Endothelial cell of umbilical vein (primary cell): ENCODE measurements around the gene NUDT15. TPM values are rescaled to one million over a fixed set of nuclear protein-coding genes. Genes with fewer than 3 reads are reported as not detected.

ENCODE experiments used
- BruUV-seq: library from RNA; stranded (reverse); fragments of 400-500 nt; replicated peaks from 2 replicates; lab custom pipeline; 2021; lab: Mats Ljungman, UMichigan
- CTCF ChIA-PET: fragments of 300-600, 350-600 bp; sonication (Branson Sonifier 250); formaldehyde crosslinking; loops from one replicate; lab custom pipeline; 2021; ENCODE audit warnings: antibody characterized with exemption, inconsistent platforms; lab: Charles Lee
- POLR2A ChIA-PET: fragments of 300-600, 350-600 bp; sonication (Branson Sonifier 250); formaldehyde crosslinking; loops from one replicate; lab custom pipeline; 2021; ENCODE audit warnings: antibody characterized with exemption, inconsistent platforms; lab: Charles Lee
- DNase-seq: peaks from one replicate; pipeline ENCODE4 v3.0.0-alpha.2; 2011; ENCODE audit warnings: low read depth, low spot score
- FAIRE-seq: peaks from 2 replicates; lab custom pipeline; 2011; peaks lifted over from hg19 to GRCh38; lab: Jason Lieb, UNC
- H2AFZ ChIP-seq: 2 replicates; pipeline ENCODE4 v1.6.0; 2012; ENCODE audit warnings: low read depth, low read length, control low read depth, inconsistent platforms
- H3K27ac ChIP-seq: 2 replicates; pipeline ENCODE4 v1.5.1; 2011; ENCODE audit warnings: low read depth, mild to moderate bottlenecking, control low read depth, low read length, moderate library complexity; ENCODE audit not compliant: insufficient read depth
- H3K27me3 ChIP-seq, 2 experiments: 2 replicates each; pipeline versions ENCODE4 v1.6.0 to v1.6.1; 2011; ENCODE audit warnings: low read length in 2 of 2, mixed read lengths in 1 of 2; ENCODE audit not compliant: control insufficient read depth in 2 of 2, insufficient read depth in 2 of 2
- H3K36me3 ChIP-seq, 2 experiments: 2 replicates in 1 of 2; 3 replicates in 1 of 2; pipeline ENCODE4 v1.5.1; 2011; ENCODE audit warnings: low read length in 2 of 2, mild to moderate bottlenecking in 1 of 2, moderate library complexity in 1 of 2; ENCODE audit not compliant: control insufficient read depth in 2 of 2, insufficient read depth in 2 of 2; ENCODE audit errors: extremely low read depth in 1 of 2
- H3K4me1 ChIP-seq: 3 replicates; pipeline ENCODE4 v1.5.1; 2011; ENCODE audit warnings: mild to moderate bottlenecking, low read length; ENCODE audit not compliant: control insufficient read depth, insufficient read depth; ENCODE audit errors: extremely low read depth
- H3K4me2 ChIP-seq: 2 replicates; pipeline ENCODE4 v1.6.1; 2011; ENCODE audit warnings: low read length, control low read depth, mixed read lengths; ENCODE audit not compliant: insufficient read depth
- H3K4me3 ChIP-seq, 3 experiments: fragments of 200-600 bp in 1 of 3; sonication (generic), shearing (Covaris generic) in 1 of 3; replicated peaks in 1 of 3; 2 replicates each; pipeline ENCODE4 v1.5.1; 2011 to 2016; ENCODE audit warnings: control low read depth in 3 of 3, low read length in 3 of 3, mild to moderate bottlenecking in 2 of 3, inconsistent platforms in 1 of 3, low read depth in 1 of 3, moderate library complexity in 1 of 3; ENCODE audit not compliant: insufficient read depth in 1 of 3
- H3K79me2 ChIP-seq: 2 replicates; pipeline ENCODE4 v1.6.0; 2012; ENCODE audit warnings: low read length, inconsistent platforms; ENCODE audit not compliant: control insufficient read depth, insufficient read depth
- H3K9ac ChIP-seq: replicated peaks from 2 replicates; pipeline ENCODE3; 2011; ENCODE audit warnings: low read length, control low read depth; ENCODE audit not compliant: insufficient read depth; ENCODE audit errors: extremely low read depth
- H3K9me1 ChIP-seq: replicated peaks from 3 replicates; pipeline ENCODE4 v1.6.0; 2011; ENCODE audit warnings: mild to moderate bottlenecking, low read length; ENCODE audit not compliant: control insufficient read depth, insufficient read depth; ENCODE audit errors: extremely low read depth
- H3K9me3 ChIP-seq: replicated peaks from 2 replicates; pipeline ENCODE4 v1.5.1; 2012; ENCODE audit warnings: low read length, inconsistent platforms; ENCODE audit not compliant: control insufficient read depth, insufficient read depth
- H4K20me1 ChIP-seq: replicated peaks from 2 replicates; pipeline ENCODE3; 2011; ENCODE audit warnings: mild to moderate bottlenecking, low read length; ENCODE audit not compliant: control insufficient read depth, insufficient read depth; ENCODE audit errors: extremely low read depth
- MAX ChIP-seq: IDR thresholded peaks from 2 replicates; pipeline ENCODE4 v1.6.1; 2011; ENCODE audit not compliant: insufficient read depth, insufficient read length
- POLR2AphosphoS5 ChIP-seq: IDR thresholded peaks from 2 replicates; pipeline ENCODE4 v1.6.1; 2012; ENCODE audit warnings: low read depth, mild to moderate bottlenecking, control low read depth, low read length, moderate library complexity; ENCODE audit not compliant: insufficient read depth
- dilution Hi-C: fragments of 300-500 bp; cut with MboI; formaldehyde crosslinking; loops from one replicate; pipeline ENCODE4 v1.15.0; 2019; ENCODE audit warnings: low sequenced_read_pairs; ENCODE audit not compliant: extremely low pct_ligation_motif_present
- intact Hi-C: fragments of 100-400 bp; cut with micrococcal nuclease; formaldehyde crosslinking; loops from one replicate; pipeline ENCODE4 v1.10.0; 2022
- polyA plus RNA-seq, 4 experiments: library from polyadenylated mRNA; depleted of rRNA in 3 of 4; stranded (reverse) in 3 of 4; unstranded in 1 of 4; fragments of >200 nt; gene quantifications; 2 replicates each; pipeline versions ENCODE4 v1.2.1 to v1.2.3, GENCODE V29; 2011 to 2012; ENCODE audit warnings: missing spikeins in 1 of 4
- total RNA-seq: library from RNA; stranded (reverse); gene quantifications from 2 replicates; pipeline ENCODE4 v1.2.3, GENCODE V29; 2021

The NUDT15 gene
- total and polyA plus RNA-seq, 2 donors (not counting 3 experiments of a cell fraction or from before 2014, with no cell fraction given) = 13.3 to 21.6 TPM

GRCh38 chr13:48096670-48097069 is 59.1 kb downstream of the NUDT15 start:
- H3K9me1 ChIP-seq = no peaks in the 10 kb centered on the region
- no peaks in the 10 kb centered on the region for H3K36me3 ChIP-seq
- no peak for DNase-seq
- no peaks in the 10 kb centered on the region for H3K9me3 ChIP-seq
- intact Hi-C loops = no loop called here
- H3K4me1 ChIP-seq = peaks cover 10% of the 10 kb centered on the region
- no peak for FAIRE-seq
- BruUV-seq = no TSS peak
- peaks cover 10 to 14% of the 10 kb centered on the region in 2 experiments for H3K27me3 ChIP-seq
- peaks cover 32% of the 10 kb centered on the region for H3K79me2 ChIP-seq
- POLR2A ChIA-PET = no interaction called here
- H4K20me1 ChIP-seq = peaks cover 5% of the 10 kb centered on the region
- no peak overlapping the region for H3K4me3 ChIP-seq
- CTCF ChIA-PET = no interaction called here
- no peak overlapping the region for H3K9ac ChIP-seq
- no peak overlapping the region for H3K27ac ChIP-seq
- no peak overlapping the region for H3K4me2 ChIP-seq
- H2AFZ ChIP-seq = no peak overlapping the region
- TF ChIP-seq POLR2AphosphoS5 (no peak), MAX (no peak)
- dilution Hi-C loops = no loop called here

Other genes starting within 250 kb of the NUDT15 start
- gene SUCLA2, start 36.5 kb upstream of the NUDT15 start, total RNA-seq = 32.0 and 37.0 TPM in 2 replicates
- 10.4 and 13.6 TPM in 2 replicates for gene SUCLA2, start 36.5 kb upstream of the NUDT15 start, polyA plus RNA-seq
- 40.1 and 43.3 TPM in 2 replicates for gene MED4, start 57.4 kb downstream of the NUDT15 start, total RNA-seq
- 20.4 and 21.9 TPM in 2 replicates for gene MED4, start 57.4 kb downstream of the NUDT15 start, polyA plus RNA-seq
- gene ITM2B, start 195.5 kb downstream of the NUDT15 start, total RNA-seq = 245 and 271 TPM in 2 replicates
- gene ITM2B, start 195.5 kb downstream of the NUDT15 start, polyA plus RNA-seq = 150 and 163 TPM in 2 replicates